Measurements from ENCODE around the gene PRPF40B. TPM values are rescaled to one million over a fixed set of nuclear protein-coding genes. Genes with fewer than 3 reads are reported as not detected.

The PRPF40B gene
- total and polyA plus RNA-seq, 2 of the 13 experiments (the other 11 are each of a cell fraction or from before 2014, with no cell fraction given), result 5.0 to 7.8 TPM

GRCh38 chr12:49623142-49623904 lies at the start of gene PRPF40B (continued):
- TF ChIP-seq TSC22D2 (CRISPR knock-in tag; IDR thresholded peaks at IDR 0.05; ENCODE audit: borderline replicate concordance), result no peak
- no peak for TF ChIP-seq CBX2 (IDR thresholded peaks at IDR 0.05; ENCODE audit: low read depth, low read length)
- no peak for TF ChIP-seq CBX2 (CRISPR knock-in tag; IDR thresholded peaks at IDR 0.05; ENCODE audit: low read depth)
- TF ChIP-seq ZNF329 (CRISPR knock-in tag; IDR thresholded peaks at IDR 0.05; ENCODE audit: low read depth), result no peak
- TF ChIP-seq ZNF784 (CRISPR knock-in tag; IDR thresholded peaks at IDR 0.05; ENCODE audit: borderline replicate concordance), result no peak
- TF ChIP-seq KAT8 (CRISPR knock-in tag; IDR thresholded peaks at IDR 0.05), result no peak
- TF ChIP-seq ZSCAN21 (CRISPR knock-in tag; IDR thresholded peaks at IDR 0.05; ENCODE audit: borderline replicate concordance), result no peak; the same call in 1 of the 2 replicates
- no peak for TF ChIP-seq ZNF512B (CRISPR knock-in tag; IDR thresholded peaks at IDR 0.05; ENCODE audit: borderline replicate concordance)
- TF ChIP-seq ZBTB43 (CRISPR knock-in tag; conservative IDR thresholded peaks at IDR 0.05), result no peak
- TF ChIP-seq GTF2F1 (IDR thresholded peaks at IDR 0.05; ENCODE audit: low read length), result no peak
- no peak for TF ChIP-seq AKNA (CRISPR knock-in tag; IDR thresholded peaks at IDR 0.05; ENCODE audit: borderline replicate concordance)
- no peak for TF ChIP-seq ZNF674 (CRISPR knock-in tag; IDR thresholded peaks at IDR 0.05; ENCODE audit: low read depth)
- TF ChIP-seq ARNT (IDR thresholded peaks at IDR 0.05), result no peak
- peak; percentile 67; the same call in 1 of the 2 replicates for TF ChIP-seq GMEB1 (CRISPR knock-in tag; IDR thresholded peaks at IDR 0.05; ENCODE audit: borderline replicate concordance)
- TF ChIP-seq ZNF326 (CRISPR knock-in tag; IDR thresholded peaks at IDR 0.05; ENCODE audit: borderline replicate concordance), result no peak
- no peak for TF ChIP-seq TGIF2 (CRISPR knock-in tag; IDR thresholded peaks at IDR 0.05)

Measured in HepG2 (cell line).